Measurements from ENCODE around the gene AKNA. TPM values are rescaled to one million over a fixed set of nuclear protein-coding genes. Genes with fewer than 3 reads are reported as not detected.

Gene AKNA
- total RNA-seq, 4 donors from 2014 or later: 12.5 to 18.5 (median 17.3) TPM

DNA sequence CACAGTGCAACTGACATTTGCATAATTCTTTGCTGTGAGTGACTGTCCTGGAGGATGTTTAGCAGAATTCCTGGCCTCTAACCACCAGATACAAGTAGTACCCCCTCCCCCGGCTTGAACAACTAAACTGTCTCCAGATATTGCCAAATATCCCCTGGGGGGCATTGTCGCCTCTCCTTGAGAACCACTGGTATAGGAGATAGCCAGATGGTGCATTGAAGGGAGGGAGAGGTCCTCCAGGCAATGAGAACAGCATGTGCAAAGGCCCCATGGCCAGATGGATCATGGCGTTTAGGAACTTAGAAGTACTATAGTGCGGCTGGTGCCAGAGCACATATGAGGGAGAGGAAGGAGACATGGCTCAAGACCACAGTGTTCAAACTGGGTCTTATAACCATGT lies 83.8 kb downstream of the AKNA start:
- no peak overlapping the region for H3K27ac ChIP-seq (replicated peaks in 1 of 4)
- WGBS: 95% methylated on average over 4 of the region's 4 CpGs
- no peak for TF ChIP-seq CTCF (IDR thresholded peaks at IDR 0.05)
- no peak for TF ChIP-seq POLR2A (IDR thresholded peaks at IDR 0.05; ENCODE audit: low read depth)
- no peak for TF ChIP-seq EP300 (IDR thresholded peaks at IDR 0.05)
- TF ChIP-seq POLR2AphosphoS5 (IDR thresholded peaks at IDR 0.05): no peak
- H3K9me3 ChIP-seq: no peaks in the 10 kb centered on the region
- H3K4me1 ChIP-seq: peaks cover 0 to 8% (median 7%) of the 10 kb centered on the region in 4 donors
- no peaks in the 10 kb centered on the region for H3K27me3 ChIP-seq
- DNase-seq (ENCODE audit: extremely low spot score): peak; percentile 60
- intact Hi-C loops (cut with DNase I): no loop called here
- H3K4me3 ChIP-seq: no peak overlapping the region
- peaks cover 0 to 14% (median 3%) of the 10 kb centered on the region in 4 donors for H3K36me3 ChIP-seq

DNA sequence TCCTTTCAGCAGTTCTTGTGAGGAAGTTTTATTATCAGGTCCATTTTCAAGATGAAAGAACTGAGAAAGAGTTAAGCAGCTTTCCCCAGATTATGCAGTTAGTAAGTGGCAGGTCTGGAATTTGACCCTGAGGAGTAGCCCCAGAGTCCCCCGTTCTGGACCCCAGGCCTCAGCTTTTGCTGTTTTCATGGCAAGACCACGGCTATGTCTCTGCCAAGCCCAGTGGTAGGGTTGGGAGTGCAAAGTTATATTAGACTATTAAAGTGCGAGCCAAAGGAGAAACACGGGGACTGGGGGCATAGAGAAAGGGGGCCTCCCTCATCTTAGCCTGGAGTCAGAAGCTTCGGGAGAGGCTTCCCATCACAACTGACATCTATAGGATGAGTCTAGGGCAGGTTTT lies 84.2 kb downstream of the AKNA start:
- intact Hi-C loops (cut with DNase I): no loop called here
- peak; percentile 68 for DNase-seq (ENCODE audit: extremely low spot score)
- TF ChIP-seq EP300 (IDR thresholded peaks at IDR 0.05) (no peak), CTCF (IDR thresholded peaks at IDR 0.05) (no peak), POLR2A (IDR thresholded peaks at IDR 0.05; ENCODE audit: low read depth) (no peak), POLR2AphosphoS5 (IDR thresholded peaks at IDR 0.05) (no peak)
- Histone ChIP-seq H3K36me3 (peaks cover 0 to 14% (median 3%) of the 10 kb centered on the region in 4 donors), H3K27ac (replicated peaks in 1 of 4) (no peak overlapping the region), H3K27me3 (no peaks in the 10 kb centered on the region), H3K4me3 (no peak overlapping the region), H3K4me1 (peaks cover 0 to 8% (median 7%) of the 10 kb centered on the region in 4 donors), H3K9me3 (no peaks in the 10 kb centered on the region)
- WGBS: 93% methylated on average over 5 of the region's 5 CpGs

DNA sequence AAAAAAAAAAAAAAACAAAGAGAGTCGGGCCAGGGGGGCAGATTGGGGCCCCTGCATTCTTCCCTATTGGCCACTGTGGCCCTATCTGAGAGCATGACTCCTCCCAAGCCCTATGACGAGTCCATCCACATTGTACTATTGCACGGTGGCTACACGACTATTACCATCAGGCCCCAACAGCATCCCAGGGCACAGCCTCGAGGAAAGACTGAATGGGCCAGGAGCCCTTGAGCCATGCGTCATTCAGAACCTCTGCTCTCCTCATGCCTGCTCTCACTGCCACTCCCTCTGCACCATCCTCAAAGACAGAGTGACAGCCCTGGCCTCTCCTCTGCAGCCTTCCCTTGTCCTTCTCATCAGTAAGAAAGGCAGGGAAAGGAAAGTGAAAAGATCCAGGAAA lies 85.1 kb downstream of the AKNA start:
- intact Hi-C loops (cut with DNase I): no loop called here
- peaks cover 0 to 8% (median 3%) of the 10 kb centered on the region in 4 donors for H3K36me3 ChIP-seq
- H3K9me3 ChIP-seq: no peaks in the 10 kb centered on the region
- H3K4me3 ChIP-seq: no peak overlapping the region
- H3K4me1 ChIP-seq: peaks cover 0 to 8% (median 7%) of the 10 kb centered on the region in 4 donors
- no peak overlapping the region for H3K27ac ChIP-seq (replicated peaks in 1 of 4)
- 75% methylated on average over 6 of the region's 6 CpGs for WGBS
- TF ChIP-seq EP300 (IDR thresholded peaks at IDR 0.05) (no peak), POLR2A (IDR thresholded peaks at IDR 0.05; ENCODE audit: low read depth) (no peak), CTCF (IDR thresholded peaks at IDR 0.05) (no peak), POLR2AphosphoS5 (IDR thresholded peaks at IDR 0.05) (no peak)
- DNase-seq (ENCODE audit: extremely low spot score): no peak
- no peaks in the 10 kb centered on the region for H3K27me3 ChIP-seq

DNA sequence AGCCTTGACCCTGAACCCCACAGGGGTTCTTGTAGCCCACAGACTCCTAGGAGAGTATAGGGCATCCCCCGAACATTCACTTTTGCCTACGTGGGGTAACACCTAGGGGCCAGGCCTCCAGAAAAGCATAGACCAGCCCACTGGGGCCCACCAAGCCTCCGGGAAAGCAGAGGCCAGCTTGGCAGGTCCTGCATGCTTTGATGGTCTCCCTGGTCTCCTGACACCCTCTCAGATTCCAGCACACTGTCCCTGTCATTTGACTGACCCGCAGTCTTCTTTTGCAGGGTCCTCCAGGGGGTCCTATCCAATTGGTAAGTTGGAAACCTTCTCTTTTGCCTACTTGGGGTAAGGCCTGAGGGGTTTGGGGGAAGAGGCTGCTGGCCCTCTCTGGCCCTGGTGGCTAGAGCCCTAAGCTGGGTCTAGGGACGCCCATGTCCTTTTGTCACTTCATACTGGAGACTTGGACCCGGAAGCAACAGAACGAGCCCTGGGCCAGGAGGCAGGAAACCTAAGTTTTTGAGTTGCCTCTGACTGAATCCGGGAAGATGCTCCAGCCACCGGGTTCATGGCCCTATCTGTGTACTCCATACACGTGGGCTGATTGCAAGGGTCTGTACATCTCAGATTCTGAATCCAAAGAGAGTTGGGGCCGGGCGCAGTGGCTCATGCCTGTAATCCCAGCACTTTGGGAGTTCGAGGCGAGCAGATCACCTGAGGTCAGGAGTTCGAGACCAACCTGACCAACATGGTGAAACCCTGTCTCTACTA lies 85.8 kb downstream of the AKNA start:
- Histone ChIP-seq H3K27me3 (no peaks in the 10 kb centered on the region), H3K36me3 (peaks cover 0 to 7% (median under 1%) of the 10 kb centered on the region in 4 donors), H3K4me3 (no peak overlapping the region), H3K27ac (replicated peaks in 1 of 4) (no peak overlapping the region), H3K4me1 (peaks cover 0 to 8% (median 7%) of the 10 kb centered on the region in 4 donors), H3K9me3 (no peaks in the 10 kb centered on the region)
- no peak for TF ChIP-seq POLR2AphosphoS5 (IDR thresholded peaks at IDR 0.05)
- no peak for TF ChIP-seq EP300 (IDR thresholded peaks at IDR 0.05)
- TF ChIP-seq POLR2A (IDR thresholded peaks at IDR 0.05; ENCODE audit: low read depth): no peak
- TF ChIP-seq CTCF (IDR thresholded peaks at IDR 0.05): no peak
- DNase-seq (ENCODE audit: extremely low spot score): no peak
- intact Hi-C loops (cut with DNase I): no loop called here
- WGBS: 0% methylated on average over 1 of the region's 15 CpGs
